HUES48 (cell line): Measurements from ENCODE around the gene DEGS2.

Experiments
- H3K27ac ChIP-seq: one replicate; pipeline ENCODE4 v1.7.0; 2013; ENCODE audit warnings: low read depth, low read length, inconsistent platforms
- H3K27me3 ChIP-seq: 2 replicates; pipeline ENCODE4 v1.6.1; 2013; ENCODE audit warnings: mild to moderate bottlenecking, low read length; ENCODE audit not compliant: control insufficient read depth, insufficient read depth
- H3K36me3 ChIP-seq: 2 replicates; pipeline ENCODE4 v1.6.1; 2013; ENCODE audit warnings: low read length; ENCODE audit not compliant: control insufficient read depth, insufficient read depth
- H3K4me1 ChIP-seq: 2 replicates; pipeline ENCODE4 v1.6.1; 2013; ENCODE audit warnings: mild to moderate bottlenecking, low read length; ENCODE audit not compliant: control insufficient read depth, insufficient read depth
- H3K4me3 ChIP-seq: 2 replicates; pipeline ENCODE4 v1.5.1; 2013; ENCODE audit warnings: mild to moderate bottlenecking, low read depth, low read length
- H3K9ac ChIP-seq: 2 replicates; pipeline ENCODE4 v1.6.1; 2013; ENCODE audit warnings: mild to moderate bottlenecking, low read depth, low read length, moderate library complexity
- H3K9me3 ChIP-seq: 2 replicates; pipeline ENCODE4 v1.6.1; 2013; ENCODE audit warnings: low read length; ENCODE audit not compliant: control insufficient read depth, insufficient read depth

Gene DEGS2

DNA sequence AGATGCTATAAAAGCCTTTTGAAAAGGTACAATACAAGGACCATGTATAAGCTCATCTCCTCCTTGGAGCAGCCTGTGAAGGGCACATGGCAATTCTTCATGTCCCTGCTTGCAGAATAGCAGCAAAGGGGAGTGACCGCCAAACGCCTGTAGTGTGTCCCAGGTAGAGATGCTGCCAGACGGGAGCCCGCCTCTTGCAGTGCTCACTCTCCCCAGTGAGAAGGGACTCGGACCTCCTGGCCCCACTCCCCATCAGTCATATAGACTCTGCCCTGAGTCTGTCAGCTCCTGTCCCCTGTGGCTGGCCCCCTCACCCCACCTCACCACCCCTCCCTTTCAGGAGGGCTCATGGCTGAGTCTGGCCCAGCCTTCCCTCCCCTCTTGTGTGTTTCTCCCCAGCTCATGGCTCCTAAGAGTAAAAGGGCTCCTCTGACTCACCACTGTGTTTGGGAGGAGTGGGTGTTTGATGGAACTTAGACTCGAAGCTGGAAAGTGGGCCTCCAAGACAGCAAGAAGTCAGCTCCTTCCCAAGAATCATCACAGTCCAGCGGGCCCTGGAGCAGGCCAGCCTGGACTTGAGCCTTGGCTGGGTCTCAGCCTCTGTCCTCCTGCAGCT lies 40.9 kb downstream of the DEGS2 start:
- Histone ChIP-seq H3K9ac (no peak overlapping the region), H3K4me1 (peaks cover 5% of the 10 kb centered on the region; the same call in 1 of the 2 replicates), H3K9me3 (no peaks in the 10 kb centered on the region), H3K27me3 (no peaks in the 10 kb centered on the region), H3K4me3 (no peak overlapping the region), H3K36me3 (no peaks in the 10 kb centered on the region; the same call in 1 of the 2 replicates), H3K27ac (no peak overlapping the region)

DNA sequence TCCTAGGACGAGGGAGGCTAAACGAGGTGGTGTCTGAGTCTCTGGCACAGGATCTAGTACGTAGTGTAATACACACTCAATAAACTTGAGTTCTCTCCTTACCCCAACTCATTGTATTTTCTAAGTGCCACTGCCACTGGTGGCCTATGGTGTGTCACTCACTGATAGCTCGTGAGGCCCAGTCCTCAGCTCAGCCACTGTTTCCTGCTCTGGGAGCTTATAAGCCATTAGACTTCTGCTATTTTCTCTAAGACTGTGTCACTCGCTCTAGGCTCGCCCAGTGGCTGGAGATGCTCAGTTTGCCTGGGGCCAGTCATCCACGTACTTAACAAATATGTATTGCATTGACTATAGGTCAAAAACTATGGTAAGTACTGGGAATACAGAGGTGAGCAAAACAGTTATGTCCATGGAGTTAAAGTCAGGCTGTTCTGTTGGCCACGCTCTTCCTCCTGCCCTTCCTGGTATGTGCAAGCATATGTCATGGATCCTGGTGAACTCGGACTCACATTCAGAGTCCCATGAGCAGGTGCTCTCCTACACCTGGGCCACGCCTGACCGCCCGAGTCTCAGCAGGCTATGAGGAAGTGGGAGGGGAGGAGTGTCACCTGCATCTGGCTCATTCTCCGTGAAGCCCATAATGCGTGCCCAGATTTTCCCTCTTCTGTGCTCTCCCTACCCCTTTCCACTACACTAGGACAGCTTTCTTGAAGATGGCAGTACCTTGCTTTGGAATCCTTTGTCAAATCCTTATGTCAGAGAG lies 41.6 kb downstream of the DEGS2 start:
- Histone ChIP-seq H3K4me3 (no peak overlapping the region), H3K36me3 (no peaks in the 10 kb centered on the region), H3K27me3 (no peaks in the 10 kb centered on the region), H3K27ac (no peak overlapping the region), H3K9me3 (no peaks in the 10 kb centered on the region), H3K9ac (no peak overlapping the region), H3K4me1 (peaks cover 5% of the 10 kb centered on the region; the same call in 1 of the 2 replicates)

DNA sequence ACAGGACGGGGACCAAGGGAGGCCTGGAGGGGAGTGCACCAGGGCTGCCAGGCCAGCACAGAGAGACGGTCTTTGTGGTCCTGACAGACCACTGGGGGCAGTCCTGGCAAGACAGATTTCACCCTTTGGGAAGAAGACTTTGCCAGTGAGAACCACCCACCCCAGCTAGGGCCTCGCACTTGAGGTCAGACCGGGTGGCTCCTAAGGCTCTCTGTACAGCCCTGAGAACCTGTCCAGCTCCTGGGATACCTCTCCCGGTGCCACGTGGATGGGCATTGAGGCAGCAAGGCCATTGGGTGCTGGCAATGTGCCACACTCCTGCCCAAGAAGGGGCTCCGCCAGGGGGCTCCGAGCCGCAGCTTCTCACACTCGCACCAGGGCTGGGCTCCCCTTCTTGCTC lies 42.4 kb downstream of the DEGS2 start:
- Histone ChIP-seq H3K9ac (no peak overlapping the region), H3K4me3 (no peak overlapping the region), H3K4me1 (peaks cover 5% of the 10 kb centered on the region; the same call in 1 of the 2 replicates), H3K27me3 (no peaks in the 10 kb centered on the region), H3K36me3 (no peaks in the 10 kb centered on the region), H3K9me3 (no peaks in the 10 kb centered on the region), H3K27ac (no peak overlapping the region)

DNA sequence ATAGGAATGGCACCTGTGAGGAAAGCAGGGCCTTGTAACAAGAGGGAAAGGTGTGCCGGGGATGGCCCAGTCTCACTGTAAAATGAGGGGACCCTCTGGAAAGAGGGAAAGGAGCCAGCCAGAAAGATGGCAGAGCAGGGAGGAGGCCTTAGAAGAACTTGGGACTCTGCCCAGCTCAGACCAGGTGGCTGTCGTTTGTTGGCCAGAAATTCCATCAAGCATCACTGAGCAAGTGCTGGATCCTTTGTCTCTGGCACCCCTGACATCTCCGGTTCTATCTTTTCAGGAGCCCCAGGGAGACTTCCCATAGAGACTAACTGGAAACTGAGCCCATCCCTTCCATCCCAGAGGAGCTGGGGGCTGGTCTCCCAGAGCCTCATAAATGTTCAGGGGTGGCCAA lies 43.3 kb downstream of the DEGS2 start:
- H3K36me3 ChIP-seq = no peaks in the 10 kb centered on the region
- peaks cover 5% of the 10 kb centered on the region; the same call in 1 of the 2 replicates for H3K4me1 ChIP-seq
- H3K9ac ChIP-seq = no peak overlapping the region
- H3K27ac ChIP-seq = no peak overlapping the region
- H3K9me3 ChIP-seq = no peaks in the 10 kb centered on the region
- no peaks in the 10 kb centered on the region for H3K27me3 ChIP-seq
- H3K4me3 ChIP-seq = no peak overlapping the region

DNA sequence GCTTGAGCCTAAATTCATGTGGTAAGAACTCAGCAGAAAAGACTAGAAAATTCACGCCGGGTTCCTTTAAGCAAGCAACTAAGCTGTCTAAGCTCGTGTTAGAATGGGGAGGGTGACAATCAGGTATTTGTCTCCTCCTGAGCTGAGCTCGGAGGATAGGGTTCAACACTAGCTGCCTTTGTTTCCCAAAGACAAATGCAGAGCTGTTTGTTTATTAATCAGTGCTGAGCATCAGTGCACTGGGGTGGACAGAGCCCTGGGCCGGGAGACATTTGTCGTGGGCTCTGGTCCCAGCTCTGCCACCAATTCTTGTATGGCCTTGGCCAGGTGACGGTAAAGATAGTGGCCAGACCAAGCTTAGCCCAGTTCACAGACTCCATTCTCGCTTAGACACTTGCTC lies 43.7 kb downstream of the DEGS2 start:
- Histone ChIP-seq H3K9me3 (no peaks in the 10 kb centered on the region), H3K4me1 (peaks cover 5% of the 10 kb centered on the region; the same call in 1 of the 2 replicates), H3K27me3 (no peaks in the 10 kb centered on the region), H3K4me3 (no peak overlapping the region), H3K9ac (no peak overlapping the region), H3K27ac (no peak overlapping the region), H3K36me3 (no peaks in the 10 kb centered on the region)

DNA sequence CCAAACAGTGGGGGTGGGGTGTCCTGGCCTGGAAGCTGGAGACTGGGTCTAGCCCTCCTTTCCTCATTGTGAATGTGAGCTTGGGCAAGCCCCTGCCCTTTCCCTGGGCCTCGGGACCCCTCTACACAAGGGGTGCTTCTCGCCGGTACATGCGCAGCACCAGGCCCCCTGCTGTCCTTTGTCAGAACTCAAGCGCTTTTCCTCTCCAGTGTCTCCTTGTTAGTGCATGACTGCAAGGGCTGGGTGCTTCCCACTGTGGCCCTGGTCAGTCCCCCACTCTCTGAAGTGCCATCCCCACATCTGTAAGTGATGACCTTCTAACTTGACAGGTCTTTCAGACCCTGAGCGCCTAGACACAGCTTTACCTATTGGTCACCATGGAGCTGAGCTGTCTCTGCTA lies 44.2 kb downstream of the DEGS2 start:
- Histone ChIP-seq H3K4me1 (peaks cover 5% of the 10 kb centered on the region; the same call in 1 of the 2 replicates), H3K9ac (no peak overlapping the region), H3K9me3 (no peaks in the 10 kb centered on the region), H3K27me3 (no peaks in the 10 kb centered on the region), H3K4me3 (no peak overlapping the region), H3K36me3 (no peaks in the 10 kb centered on the region), H3K27ac (no peak overlapping the region)

DNA sequence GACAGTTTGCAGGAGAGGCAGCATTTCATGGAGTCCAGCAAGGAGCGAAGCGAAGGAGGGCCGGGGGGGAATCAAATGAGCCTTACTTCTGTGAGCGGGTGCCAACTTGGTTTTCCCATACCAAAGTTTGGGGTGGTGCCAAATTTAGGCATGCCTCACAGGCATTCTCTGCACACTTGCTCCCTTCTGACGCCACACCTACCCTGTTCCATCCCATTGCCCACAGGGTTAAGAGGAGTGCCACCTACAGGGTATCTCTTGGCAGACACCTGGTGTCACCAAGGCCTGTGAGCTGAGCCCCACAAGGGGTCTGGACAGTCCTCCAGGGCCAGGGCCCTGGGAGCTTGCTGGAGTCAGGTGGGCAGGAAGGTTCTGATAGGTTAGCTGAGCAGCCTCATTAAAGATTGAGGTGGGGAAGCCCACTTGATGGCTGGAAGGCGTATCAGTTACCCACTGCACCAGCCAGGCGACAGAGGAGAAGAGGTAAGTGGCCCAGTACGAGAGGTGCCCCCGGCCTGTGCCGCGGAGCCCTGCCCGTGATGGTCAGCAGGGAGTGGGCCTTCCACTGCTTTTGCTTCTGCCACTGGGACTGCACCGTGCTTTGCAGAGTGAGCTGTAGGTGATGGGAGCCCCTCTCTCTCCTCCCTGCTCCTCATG lies 45.2 kb downstream of the DEGS2 start:
- Histone ChIP-seq H3K36me3 (0 out of 2 replicates have a peak, but pooled peaks cover 2% of the 10 kb centered on the region), H3K4me1 (peaks cover 5% of the 10 kb centered on the region; the same call in 1 of the 2 replicates), H3K4me3 (no peak overlapping the region), H3K9ac (no peak overlapping the region), H3K27ac (no peak overlapping the region), H3K9me3 (no peaks in the 10 kb centered on the region), H3K27me3 (no peaks in the 10 kb centered on the region)

DNA sequence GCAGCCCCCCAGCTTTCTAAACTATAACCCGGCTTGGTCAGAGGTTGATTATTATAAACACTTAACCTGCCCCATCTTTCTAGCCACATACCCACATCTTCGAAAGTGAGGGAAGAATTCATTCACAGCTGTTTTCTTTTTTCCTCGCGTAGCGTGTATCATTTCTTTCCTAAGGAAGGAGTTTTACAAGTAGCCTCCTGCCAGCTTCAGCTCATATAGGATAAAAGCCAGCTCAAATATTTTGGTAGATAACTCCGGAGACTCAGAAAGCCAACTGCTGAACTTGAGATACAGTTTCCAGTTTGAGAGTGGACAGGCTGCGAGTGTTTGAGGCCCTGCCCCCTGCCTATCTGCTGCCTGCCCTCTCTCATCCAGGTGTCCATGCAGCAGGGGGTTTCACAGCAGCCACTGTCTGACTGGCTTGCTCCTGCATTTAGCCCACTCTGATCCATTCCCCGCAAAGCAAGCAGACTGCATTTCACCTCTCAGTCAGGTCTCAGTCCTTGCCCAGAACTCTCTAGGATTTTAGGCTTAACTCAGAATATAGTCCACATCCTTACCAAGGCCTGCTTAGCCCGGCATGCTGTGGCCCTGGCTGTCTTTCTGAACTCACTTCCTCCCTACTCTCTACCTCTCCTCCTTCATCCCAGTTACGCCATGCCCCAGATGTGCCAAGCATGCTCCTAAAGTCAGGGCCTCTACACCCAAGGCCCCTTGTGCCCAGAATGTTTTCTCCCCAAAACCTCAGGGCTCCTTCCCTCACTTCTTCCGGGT lies 47.3 kb downstream of the DEGS2 start:
- H3K9me3 ChIP-seq = no peaks in the 10 kb centered on the region
- peaks cover 9% of the 10 kb centered on the region for H3K4me1 ChIP-seq
- no peak overlapping the region for H3K27ac ChIP-seq
- H3K9ac ChIP-seq = no peak overlapping the region
- H3K36me3 ChIP-seq = 0 out of 2 replicates have a peak, but pooled peaks cover 2% of the 10 kb centered on the region
- no peaks in the 10 kb centered on the region for H3K27me3 ChIP-seq
- no peak overlapping the region for H3K4me3 ChIP-seq

DNA sequence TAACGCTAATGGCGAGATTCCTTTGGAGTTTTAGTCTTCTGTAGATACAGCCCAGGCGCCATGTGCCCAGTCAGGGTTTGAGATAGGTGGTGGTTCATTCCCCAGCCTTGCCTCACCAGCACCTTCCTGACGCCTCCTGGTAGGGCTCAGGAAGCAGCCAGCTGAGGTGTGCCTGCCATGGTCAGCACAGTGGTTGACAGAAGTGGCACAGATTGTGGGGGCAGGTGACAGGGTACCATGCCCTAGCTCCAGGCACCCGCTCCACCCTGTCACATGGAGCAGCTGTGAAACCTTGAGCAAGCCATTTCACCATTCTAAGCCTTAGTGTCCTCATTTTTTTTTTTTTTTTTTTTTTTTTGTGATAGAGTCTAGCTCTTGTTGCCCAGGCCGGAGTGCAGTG lies 48.6 kb downstream of the DEGS2 start:
- Histone ChIP-seq H3K36me3 (0 out of 2 replicates have a peak, but pooled peaks cover 2% of the 10 kb centered on the region), H3K27ac (no peak overlapping the region), H3K9ac (no peak overlapping the region), H3K4me3 (no peak overlapping the region), H3K27me3 (no peaks in the 10 kb centered on the region), H3K9me3 (no peaks in the 10 kb centered on the region), H3K4me1 (peaks cover 9% of the 10 kb centered on the region)

DNA sequence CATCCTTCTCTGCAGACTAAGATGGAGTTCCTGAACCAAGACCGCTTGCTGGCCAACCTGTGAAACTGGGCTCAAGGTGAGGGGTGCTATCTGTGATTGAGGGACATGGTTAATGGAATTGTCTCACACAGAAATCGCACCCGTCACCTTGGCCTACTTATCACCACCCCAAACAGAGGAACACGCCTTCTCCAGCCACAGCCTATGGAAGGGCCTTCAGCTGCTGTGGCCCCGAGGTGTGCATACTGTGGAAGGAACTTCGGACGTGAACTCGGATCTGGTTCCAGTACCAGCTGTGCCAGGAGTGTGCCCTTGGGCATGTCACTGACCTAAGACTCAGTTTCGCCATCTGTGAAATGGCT lies 49.9 kb downstream of the DEGS2 start:
- H3K27ac ChIP-seq = no peak overlapping the region
- H3K27me3 ChIP-seq = no peaks in the 10 kb centered on the region
- peaks cover 4% of the 10 kb centered on the region for H3K4me1 ChIP-seq
- H3K9me3 ChIP-seq = no peaks in the 10 kb centered on the region
- no peak overlapping the region for H3K9ac ChIP-seq
- no peak overlapping the region for H3K4me3 ChIP-seq
- H3K36me3 ChIP-seq = 0 out of 2 replicates have a peak, but pooled peaks cover 2% of the 10 kb centered on the region
